HG03457 (cell line): ENCODE measurements around the gene CSNK2A2.
A peak's percentile ranks its signal among the peaks of the same experiment; 100 is the strongest.

Source experiments
- ATAC-seq: cut with Tn5 transposase; IDR thresholded peaks from one replicate; pipeline ENCODE4 v1.9.1; 2021; ENCODE audit warnings: moderate number of reproducible peaks; ENCODE audit not compliant: unreplicated experiment

CSNK2A2 gene

DNA sequence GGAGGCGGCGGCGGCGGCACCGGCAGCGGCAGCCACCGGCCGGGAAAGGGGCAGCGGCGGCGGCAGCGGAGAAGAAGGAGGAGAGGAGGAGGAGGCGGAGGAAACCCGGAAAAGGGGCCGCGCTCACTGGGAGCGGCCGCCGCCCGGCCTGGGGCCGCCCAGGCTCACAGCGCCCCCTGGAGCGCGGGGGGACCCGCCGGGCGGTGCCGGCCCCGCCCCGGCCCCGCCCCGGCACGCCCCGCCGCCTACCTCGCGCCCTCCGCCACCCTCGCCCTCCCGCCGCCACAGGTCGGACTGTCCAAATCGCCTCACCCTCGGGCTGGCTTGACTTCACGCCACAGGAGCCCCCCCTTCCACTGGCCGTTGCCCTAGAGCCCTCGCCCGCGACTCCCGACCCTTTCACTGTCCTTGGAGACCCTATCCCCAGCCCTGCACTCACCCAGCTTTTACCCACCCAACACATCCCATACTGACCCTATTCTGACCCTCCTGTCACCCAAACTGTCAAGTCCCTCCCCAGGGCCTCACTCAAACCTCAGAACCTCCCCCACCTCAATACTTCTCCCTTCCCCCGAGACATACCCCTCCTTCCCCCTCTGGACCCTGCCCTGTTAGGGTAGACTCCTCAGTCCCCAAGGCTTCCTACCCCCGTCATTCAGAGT is at the start of gene CSNK2A2:
Gene CSNK2A2, minus strand, starts transcription at position 85 of the 662 bp plus-strand sequence. CDS start 370 bp downstream, outside the sequence.
- peak; percentile 82 for ATAC-seq

DNA sequence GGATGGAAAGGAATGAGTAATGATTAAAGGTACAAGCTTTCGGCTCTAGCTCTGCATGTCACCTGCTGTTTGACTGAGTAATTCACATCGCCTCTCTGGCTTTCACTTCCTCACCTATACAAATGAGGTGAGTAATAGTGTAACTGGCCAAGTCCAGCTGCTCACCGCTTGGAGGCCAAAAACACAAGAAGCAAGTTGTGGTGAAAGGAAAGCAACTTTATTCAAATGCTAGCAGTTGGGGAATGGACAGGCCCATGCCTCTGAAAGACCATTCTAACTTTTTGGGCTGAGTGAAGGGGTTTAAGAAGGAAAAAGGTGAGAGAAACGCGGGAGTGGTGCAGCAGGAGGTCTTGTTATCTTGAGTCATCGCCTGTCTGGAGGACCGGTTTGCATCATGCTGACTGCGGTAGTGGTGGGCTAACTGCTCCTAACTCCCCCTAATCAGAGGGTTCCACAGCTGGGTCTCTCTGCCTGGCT is 45.7 kb upstream of the CSNK2A2 start:
- ATAC-seq: peak; percentile 95

DNA sequence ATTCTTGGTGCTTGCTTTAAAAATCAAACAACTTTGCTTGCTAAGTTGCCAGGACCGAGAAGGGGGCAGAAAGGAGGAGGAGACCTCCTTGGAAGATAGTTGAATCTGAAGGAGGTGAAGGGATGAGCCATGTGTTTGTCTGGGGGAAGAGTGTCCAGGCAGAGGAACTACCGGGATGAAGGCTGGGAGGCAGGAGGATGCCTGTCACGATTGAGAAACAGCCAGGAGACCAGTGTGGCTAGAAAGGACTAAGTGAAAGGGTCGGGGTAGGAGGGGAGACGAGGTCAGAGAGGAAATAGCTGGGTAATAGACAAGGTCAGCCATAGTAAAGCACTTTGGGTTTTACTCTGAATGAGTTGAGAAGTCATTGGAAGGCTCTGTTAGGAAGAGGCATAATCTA is 38.9 kb upstream of the CSNK2A2 start:
- no peak for ATAC-seq

- peak; percentile 90 for ATAC-seq
Measured at GRCh38 chr16:58236231-58236690, 38.4 kb upstream of the CSNK2A2 start.

GRCh38 chr16:58235663-58236062 is 37.8 kb upstream of the CSNK2A2 start:
- ATAC-seq: no peak

DNA sequence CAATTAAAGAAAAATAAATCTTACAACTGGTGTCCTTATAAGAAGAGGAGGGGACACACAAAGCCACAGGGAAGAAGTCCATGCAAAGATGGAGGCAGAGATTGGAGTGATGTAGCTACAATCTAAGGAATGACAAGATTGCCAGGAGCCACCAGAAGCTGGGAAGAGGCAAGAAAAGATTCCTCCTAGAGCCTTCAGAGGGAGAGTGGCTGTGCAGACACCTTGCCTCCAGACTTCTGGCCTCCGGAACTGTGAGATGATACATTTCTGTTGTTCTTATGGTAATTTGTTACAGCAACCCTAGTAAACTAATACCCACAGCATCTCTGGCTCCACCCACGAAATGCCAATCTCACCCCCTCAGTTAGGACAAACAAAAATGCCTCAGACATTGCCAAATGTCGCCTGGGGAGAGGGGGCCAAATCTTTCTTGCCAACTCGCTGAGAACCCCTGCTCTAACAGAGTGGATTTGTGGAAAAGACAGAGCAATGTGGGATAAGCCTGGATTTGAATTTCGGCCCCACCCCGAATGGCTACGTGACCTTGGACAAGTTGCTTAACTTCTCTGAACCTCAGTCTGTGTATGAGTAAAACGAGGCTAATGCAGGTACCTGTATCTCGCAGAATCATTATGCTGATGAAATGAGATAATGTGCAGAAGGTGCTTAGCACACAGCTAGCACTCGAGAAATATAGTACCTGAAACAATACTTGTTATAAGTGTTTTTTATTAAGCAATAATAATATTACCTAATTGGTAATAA is 37.1 kb upstream of the CSNK2A2 start:
- no peak for ATAC-seq

DNA sequence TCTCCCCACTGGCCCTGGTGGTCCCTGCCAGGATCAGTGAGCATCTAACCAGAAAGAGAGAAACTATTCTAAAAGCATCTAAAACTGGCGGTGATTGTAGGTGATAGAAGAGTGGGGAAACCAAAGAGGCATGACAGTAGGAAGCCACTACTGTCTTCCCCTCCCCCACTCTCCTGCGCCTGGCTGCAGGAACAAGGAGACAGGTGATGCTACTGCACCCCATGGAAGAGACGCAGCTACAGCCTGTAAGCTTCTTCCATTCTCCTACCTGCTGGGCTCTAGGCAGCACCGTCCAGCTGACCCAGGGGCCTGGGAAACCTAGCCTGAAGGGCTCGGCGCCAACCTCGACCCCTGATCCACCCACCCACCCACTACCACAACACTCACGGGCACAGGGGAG is 32.4 kb upstream of the CSNK2A2 start:
- ATAC-seq: no peak

DNA sequence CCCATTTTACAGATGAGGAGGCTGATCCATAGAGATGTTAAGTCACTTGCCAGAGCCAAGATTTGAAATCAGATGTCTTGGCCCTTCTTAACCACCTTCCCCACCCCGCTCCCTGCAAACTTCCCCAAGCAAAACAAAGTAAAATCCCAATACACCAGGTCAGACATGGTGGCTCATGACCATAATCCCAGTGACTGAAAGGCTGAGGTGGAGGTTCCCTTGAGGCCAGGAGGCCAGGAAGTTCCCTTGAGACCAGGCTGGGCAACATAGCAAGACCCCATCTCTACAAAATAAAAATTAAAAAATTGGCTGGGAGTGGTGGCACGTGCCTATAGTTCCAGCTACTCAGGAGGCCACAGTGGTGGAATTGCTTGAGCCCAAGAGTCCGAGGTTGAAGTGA is 28.9 kb upstream of the CSNK2A2 start:
- no peak for ATAC-seq

- no peak for ATAC-seq
Measured at GRCh38 chr16:58225965-58226602, 28.2 kb upstream of the CSNK2A2 start.

DNA sequence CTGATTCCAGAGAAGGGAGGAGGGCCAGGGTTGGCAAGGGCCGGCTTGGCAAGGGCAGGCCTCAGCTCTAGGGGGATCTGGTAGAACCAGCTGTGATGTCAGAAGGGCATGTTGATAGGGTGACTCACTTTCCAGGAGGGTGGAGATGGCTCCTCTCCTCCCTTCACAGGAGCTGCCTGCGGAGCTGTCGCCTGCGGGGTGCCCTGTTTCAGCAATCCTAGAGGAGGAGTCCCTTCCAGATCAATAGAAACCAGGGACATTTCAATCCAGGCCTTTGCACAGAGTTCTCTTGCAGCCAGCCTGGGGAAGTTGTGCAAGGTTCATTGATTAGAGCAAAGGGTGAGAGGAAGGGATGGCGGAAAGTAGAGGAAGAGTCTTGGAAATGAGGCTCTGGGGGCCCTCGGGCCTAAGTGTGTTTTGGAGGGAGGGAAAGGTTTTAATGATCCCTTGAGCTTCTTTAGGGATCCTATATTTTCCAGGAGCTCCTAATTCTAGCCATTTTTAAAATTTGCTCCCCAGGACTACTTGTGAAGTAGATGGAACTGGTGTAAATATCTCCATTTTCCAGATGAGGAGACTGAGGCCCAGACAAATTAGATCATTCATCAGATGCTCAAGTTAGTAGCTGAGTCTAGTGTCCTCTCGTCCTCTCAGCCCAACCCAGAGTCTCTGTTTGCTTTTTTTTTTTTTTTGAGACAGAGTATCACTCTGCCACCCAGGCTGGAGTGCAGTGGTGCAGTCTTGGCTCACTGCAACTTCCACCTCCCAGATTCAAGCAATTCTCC is 24.8 kb upstream of the CSNK2A2 start:
- no peak for ATAC-seq

DNA sequence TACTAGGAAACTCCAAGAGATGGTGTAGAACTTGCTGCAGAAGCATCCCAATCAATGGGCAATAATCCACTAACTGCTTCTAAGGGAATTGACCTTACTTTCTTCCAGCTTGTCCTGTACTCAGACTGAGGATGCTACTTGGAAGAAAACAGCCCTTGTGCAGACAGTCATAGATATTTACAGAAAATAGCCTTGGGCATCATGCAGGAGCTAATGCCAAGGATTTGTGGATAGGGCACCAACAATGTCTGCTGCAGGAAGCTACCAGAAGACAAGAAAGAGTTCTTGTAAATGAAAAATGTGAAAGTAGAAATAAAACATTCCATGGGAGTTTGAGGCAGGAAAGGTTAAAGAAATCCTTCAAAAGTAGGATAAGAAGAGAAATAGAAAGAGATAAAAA is 21.5 kb upstream of the CSNK2A2 start:
- no peak for ATAC-seq

- ATAC-seq: no peak
Measured at GRCh38 chr16:58218786-58219185, 20.9 kb upstream of the CSNK2A2 start.

DNA sequence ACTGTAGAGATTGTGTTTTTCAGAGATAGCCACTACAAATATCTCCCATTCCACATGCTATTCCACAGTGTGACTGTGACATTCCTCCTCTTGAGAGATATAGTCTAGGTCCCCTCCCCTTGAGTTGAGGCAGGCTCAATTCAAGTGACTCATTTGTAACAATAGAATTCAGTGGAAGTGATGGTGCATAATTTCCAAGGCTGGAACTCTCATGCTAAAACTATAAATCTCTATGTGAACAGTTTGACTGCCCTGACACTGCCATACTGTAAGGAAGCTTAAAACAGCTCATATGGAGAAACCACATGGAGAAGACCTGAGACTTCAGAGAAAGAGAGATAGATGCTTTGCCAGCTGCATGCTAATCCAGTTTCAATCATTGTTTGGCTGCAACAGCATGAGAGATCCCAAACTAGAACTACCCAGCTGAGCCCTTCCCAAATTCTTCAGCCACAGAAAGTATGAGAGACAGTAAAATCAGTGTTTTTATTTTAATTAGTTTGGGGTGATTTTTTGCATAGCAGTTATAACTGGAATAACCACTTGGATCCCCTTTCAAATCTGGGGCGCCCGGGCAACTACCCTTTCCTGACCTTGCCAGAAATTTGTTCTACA is 19.5 kb upstream of the CSNK2A2 start:
- no peak for ATAC-seq

DNA sequence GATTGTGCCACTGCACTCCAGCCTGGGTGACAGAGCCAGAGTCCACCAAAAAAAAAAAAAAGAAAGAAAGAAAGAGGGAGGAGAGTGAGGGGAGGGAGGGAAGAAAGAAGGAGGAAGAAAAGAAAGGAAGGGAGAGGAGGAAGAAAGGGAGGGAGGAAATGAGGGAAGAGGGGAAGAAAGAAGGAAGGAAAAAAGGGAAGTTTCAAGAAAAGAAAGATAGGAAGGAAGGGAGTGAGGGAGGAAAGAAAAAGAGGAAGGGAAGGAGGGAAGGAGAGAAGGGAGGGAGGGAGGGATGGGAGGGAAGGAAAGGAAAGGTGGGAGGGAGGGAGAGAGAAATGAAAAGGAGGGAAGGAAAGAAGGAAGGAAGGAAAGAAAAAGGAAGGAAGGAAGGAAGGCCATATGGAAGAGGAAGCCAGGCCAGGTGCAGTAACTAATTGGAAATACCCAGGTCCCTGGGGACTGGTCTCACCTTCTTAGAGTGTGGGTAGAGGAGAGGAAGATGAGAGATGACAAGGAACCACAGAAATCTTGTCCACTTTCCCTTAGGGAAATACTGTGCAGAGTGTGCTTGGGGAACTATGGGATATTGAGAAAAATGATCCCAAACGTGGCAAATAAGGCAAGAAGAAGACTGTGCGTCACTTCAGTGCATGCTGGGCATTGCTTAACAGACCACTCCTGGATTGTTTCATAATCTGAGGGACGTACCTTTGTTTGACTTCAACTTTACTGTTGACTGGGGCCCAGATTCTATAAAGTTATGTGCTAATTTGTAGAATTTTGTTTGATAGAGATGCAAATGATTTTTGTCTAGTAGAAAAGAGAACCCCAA is 15.1 kb upstream of the CSNK2A2 start:
- ATAC-seq: no peak

DNA sequence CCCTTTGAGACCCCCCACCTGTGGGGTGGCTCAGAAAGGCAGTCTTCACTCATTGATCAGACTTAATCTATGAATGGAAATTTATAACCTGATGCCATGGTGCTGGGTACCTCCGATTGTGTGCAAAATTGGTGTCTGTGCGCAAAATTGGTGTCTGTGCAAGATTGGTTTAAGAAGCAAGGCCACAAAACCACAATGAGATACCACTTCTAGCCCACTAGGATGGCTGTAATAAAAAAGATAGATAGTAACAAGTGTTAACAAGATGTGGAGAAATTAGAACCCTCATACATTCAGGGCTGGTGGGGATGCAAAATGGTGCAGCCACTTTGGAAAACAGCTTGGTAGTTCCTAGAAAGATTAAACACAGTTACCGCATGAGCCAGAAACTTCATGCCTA is 13.9 kb upstream of the CSNK2A2 start:
- no peak for ATAC-seq

DNA sequence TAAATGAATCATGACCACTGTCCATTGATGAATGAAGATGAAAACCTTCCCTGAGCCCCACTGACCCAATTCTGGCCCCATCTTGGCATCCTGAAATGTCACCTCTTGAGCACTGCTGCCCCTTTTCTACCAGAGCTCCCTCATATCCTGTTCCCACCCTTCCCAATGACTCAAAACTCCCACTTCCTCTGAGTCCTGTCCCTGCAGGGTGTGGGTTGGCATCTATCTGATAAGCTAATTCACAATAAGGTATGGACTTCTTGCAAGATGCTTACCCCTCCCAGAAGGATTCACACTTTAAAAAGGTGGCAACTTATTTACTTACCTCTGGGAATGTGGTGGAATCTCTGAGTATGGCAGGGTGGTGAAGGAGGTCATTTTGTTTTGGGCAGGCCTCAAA is 13.3 kb upstream of the CSNK2A2 start:
- no peak for ATAC-seq

- no peak for ATAC-seq
Measured at GRCh38 chr16:58205276-58206036, 7.5 kb upstream of the CSNK2A2 start.

- ATAC-seq: no peak
Measured at GRCh38 chr16:58201163-58201562, 3.3 kb upstream of the CSNK2A2 start.
